Spleen (tissue), 11 donors: ENCODE measurements around the gene TDRD3. TPM values are rescaled to one million over a fixed set of nuclear protein-coding genes. Genes with fewer than 3 reads are reported as not detected.

Experiments
- DNase-seq: peaks from one replicate; pipeline ENCODE4 v3.0.0-alpha.2; 2020
- H3K27ac ChIP-seq, 8 donors: fragments of 200-600 bp; sonication (generic) in 7 of 8; 1 replicate in 4 of 8; 2 replicates in 4 of 8; pipeline versions ENCODE4 v1.5.0 to v1.8.0; 2016 to 2021; ENCODE audit warnings: inconsistent platforms in 4 of 8, mild to moderate bottlenecking in 4 of 8, moderate library complexity in 1 of 8
- H3K27me3 ChIP-seq, 7 donors: fragments of 200-600 bp; sonication (generic) in 6 of 7; replicated peaks in 1 of 7; 1 replicate in 4 of 7; 2 replicates in 3 of 7; pipeline versions ENCODE4 v1.5.0 to v1.8.0; 2016 to 2021; ENCODE audit warnings: inconsistent platforms in 3 of 7, mild to moderate bottlenecking in 1 of 7
- H3K36me3 ChIP-seq, 6 donors: fragments of 200-600 bp; sonication (generic) in 5 of 6; 1 replicate in 4 of 6; 2 replicates in 2 of 6; pipeline versions ENCODE4 v1.5.0 to v1.8.0; 2016 to 2021; ENCODE audit warnings: inconsistent platforms in 2 of 6
- H3K4me1 ChIP-seq, 6 donors: fragments of 200-600 bp; sonication (generic) in 5 of 6; 1 replicate in 3 of 6; 2 replicates in 3 of 6; pipeline versions ENCODE4 v1.5.0 to v1.8.0; 2016 to 2021; ENCODE audit warnings: inconsistent platforms in 3 of 6
- H3K4me3 ChIP-seq, 8 donors: fragments of 200-600 bp; sonication (generic) in 7 of 8; 1 replicate in 4 of 8; 2 replicates in 4 of 8; pipeline versions ENCODE4 v1.5.0 to v1.8.0; 2016 to 2021; ENCODE audit warnings: inconsistent platforms in 4 of 8, mild to moderate bottlenecking in 4 of 8, moderate library complexity in 2 of 8
- H3K9me3 ChIP-seq, 8 donors: fragments of 200-600 bp; sonication (generic) in 7 of 8; 1 replicate in 4 of 8; 2 replicates in 4 of 8; pipeline versions ENCODE4 v1.5.0 to v1.8.0; 2016 to 2021; ENCODE audit warnings: inconsistent platforms in 4 of 8
- CTCF ChIP-seq, 11 experiments: fragments of 200-600 bp in 7 of 11; fragments of 450-650 bp in 4 of 11; sonication (generic) in 4 of 11; IDR thresholded peaks in 8 of 11; conservative IDR thresholded peaks in 3 of 11; 1 replicate in 7 of 11; 2 replicates in 4 of 11; pipeline versions ENCODE4 v1.4.0 to v1.8.0; 2016 to 2021; ENCODE audit warnings: antibody characterized with exemption in 11 of 11, inconsistent platforms in 4 of 11, mild to moderate bottlenecking in 1 of 11
- POLR2A ChIP-seq, 3 donors: fragments of 450-650 bp; IDR thresholded peaks; one replicate each; pipeline ENCODE4 v1.5.1; 2017; ENCODE audit warnings: antibody characterized with exemption in 3 of 3, mild to moderate bottlenecking in 1 of 3
- POLR2AphosphoS5 ChIP-seq, 3 donors: sonication (generic); formaldehyde crosslinking; IDR thresholded peaks; one replicate each; pipeline ENCODE4 v1.5.1; 2017; ENCODE audit warnings: antibody characterized with exemption in 3 of 3
- WGBS, 5 donors: extraction: QIAGEN DNeasy Blood & Tissue Kit in 3 of 5; methylation state at CpG; one replicate each; pipeline versions ENCODE4 v1.1.5 to v1.1.7; 2013 to 2018; 5-methylcytosine and 5-hydroxymethylcytosine counted together
- intact Hi-C: fragments of 100-400 bp; cut with DNase I; formaldehyde crosslinking; loops from one replicate; pipeline ENCODE4 v1.15.0; 2023; ENCODE audit warnings: low total_unique reads
- polyA plus RNA-seq, 3 donors: library from polyadenylated mRNA; stranded (reverse); fragments of 200-250 nt; gene quantifications; one replicate each; pipeline ENCODE4 v1.2.1, GENCODE V29; 2013
- total RNA-seq, 7 donors: library from RNA; depleted of rRNA in 3 of 7; stranded (reverse); fragments of >200 nt in 3 of 7; fragmentation: NEBNext Ultra II Directional in 4 of 7; extraction: Animal tissue kit (Norgen Biotek cat#: 25700) in 4 of 7; gene quantifications; one replicate each; pipeline versions ENCODE4 v1.1.0 to v1.2.1, GENCODE V29; 2016 to 2021
- donor health status: healthy with polysubstance abuse.
- donor health status: DM: no; HTN: no; CAD: no; lungs with moderate emphysema.
- donor health status: DM: no; HTN: no; CAD: no.
- donor health status: Bipolar disorder and iron deficiency.
- donor health status: healthy.
- donor health status: DM: no; HTN: no; CAD: no.
- donor health status: DM: yes; HTN: yes; CAD: no.

Gene TDRD3
- total and polyA plus RNA-seq, 10 donors = 9.5 to 36.4 (median 23.1) TPM

- H3K27ac ChIP-seq = no peak overlapping the region
- DNase-seq = no peak
- H3K4me3 ChIP-seq = no peak overlapping the region
- intact Hi-C loops = no loop called here
- H3K4me1 ChIP-seq = no peaks in the 10 kb centered on the region
- no peaks in the 10 kb centered on the region for H3K9me3 ChIP-seq
- H3K27me3 ChIP-seq = no peaks in the 10 kb centered on the region
- TF ChIP-seq CTCF (IDR thresholded peaks at IDR 0.05 in 8 of 11, conservative IDR thresholded peaks at IDR 0.05 in 3 of 11) (no peak), POLR2AphosphoS5 (IDR thresholded peaks at IDR 0.05) (no peak), POLR2A (IDR thresholded peaks at IDR 0.05) (no peak)
- H3K36me3 ChIP-seq = no peaks in the 10 kb centered on the region
- WGBS, 5 donors = 73 to 91% (median 86%) methylated on average over 2 of the region's 2 CpGs
These were observed 38.6 kb upstream of the TDRD3 start for GRCh38 chr13:60358453-60358852.

- H3K9me3 ChIP-seq = no peaks in the 10 kb centered on the region
- no peak overlapping the region for H3K4me3 ChIP-seq
- 56 to 88% (median 61%) methylated on average over 2 of the region's 2 CpGs for WGBS, 5 donors
- H3K27me3 ChIP-seq = no peaks in the 10 kb centered on the region
- H3K27ac ChIP-seq = no peak overlapping the region
- no peaks in the 10 kb centered on the region for H3K4me1 ChIP-seq
- H3K36me3 ChIP-seq = no peaks in the 10 kb centered on the region
- no peak for DNase-seq
- intact Hi-C loops = no loop called here
- TF ChIP-seq POLR2A (IDR thresholded peaks at IDR 0.05) = no peak
- no peak for TF ChIP-seq POLR2AphosphoS5 (IDR thresholded peaks at IDR 0.05)
- no peak for TF ChIP-seq CTCF (IDR thresholded peaks at IDR 0.05 in 8 of 11, conservative IDR thresholded peaks at IDR 0.05 in 3 of 11)
These were observed 33.7 kb upstream of the TDRD3 start for GRCh38 chr13:60363288-60363687.

GRCh38 chr13:60369242-60369641 lies 27.8 kb upstream of the TDRD3 start:
- no peak for DNase-seq
- TF ChIP-seq CTCF (IDR thresholded peaks at IDR 0.05 in 8 of 11, conservative IDR thresholded peaks at IDR 0.05 in 3 of 11) (peak in 5 of 11 experiments; percentile 18 to 43 (median 37)), POLR2A (IDR thresholded peaks at IDR 0.05) (no peak), POLR2AphosphoS5 (IDR thresholded peaks at IDR 0.05) (no peak)

GRCh38 chr13:60370343-60370742 lies 26.7 kb upstream of the TDRD3 start:
- no peaks in the 10 kb centered on the region for H3K9me3 ChIP-seq
- WGBS, 5 donors = 68 to 87% (median 85%) methylated on average over 7 of the region's 7 CpGs
- DNase-seq = no peak
- H3K4me3 ChIP-seq = no peak overlapping the region
- no peaks in the 10 kb centered on the region for H3K36me3 ChIP-seq
- TF ChIP-seq CTCF (IDR thresholded peaks at IDR 0.05 in 8 of 11, conservative IDR thresholded peaks at IDR 0.05 in 3 of 11) (no peak), POLR2A (IDR thresholded peaks at IDR 0.05) (no peak), POLR2AphosphoS5 (IDR thresholded peaks at IDR 0.05) (no peak)
- no peak overlapping the region for H3K27ac ChIP-seq
- intact Hi-C loops = no loop called here
- no peaks in the 10 kb centered on the region for H3K4me1 ChIP-seq
- no peaks in the 10 kb centered on the region for H3K27me3 ChIP-seq

More at GRCh38 chr13:60369242-60369641, 27.8 kb upstream of the TDRD3 start:
- intact Hi-C loops = no loop called here
- Histone ChIP-seq H3K4me3 (no peak overlapping the region), H3K36me3 (no peaks in the 10 kb centered on the region), H3K4me1 (no peaks in the 10 kb centered on the region), H3K9me3 (no peaks in the 10 kb centered on the region), H3K27me3 (no peaks in the 10 kb centered on the region), H3K27ac (no peak overlapping the region)
